ENCODE measurements around the gene AFF3.

DNA sequence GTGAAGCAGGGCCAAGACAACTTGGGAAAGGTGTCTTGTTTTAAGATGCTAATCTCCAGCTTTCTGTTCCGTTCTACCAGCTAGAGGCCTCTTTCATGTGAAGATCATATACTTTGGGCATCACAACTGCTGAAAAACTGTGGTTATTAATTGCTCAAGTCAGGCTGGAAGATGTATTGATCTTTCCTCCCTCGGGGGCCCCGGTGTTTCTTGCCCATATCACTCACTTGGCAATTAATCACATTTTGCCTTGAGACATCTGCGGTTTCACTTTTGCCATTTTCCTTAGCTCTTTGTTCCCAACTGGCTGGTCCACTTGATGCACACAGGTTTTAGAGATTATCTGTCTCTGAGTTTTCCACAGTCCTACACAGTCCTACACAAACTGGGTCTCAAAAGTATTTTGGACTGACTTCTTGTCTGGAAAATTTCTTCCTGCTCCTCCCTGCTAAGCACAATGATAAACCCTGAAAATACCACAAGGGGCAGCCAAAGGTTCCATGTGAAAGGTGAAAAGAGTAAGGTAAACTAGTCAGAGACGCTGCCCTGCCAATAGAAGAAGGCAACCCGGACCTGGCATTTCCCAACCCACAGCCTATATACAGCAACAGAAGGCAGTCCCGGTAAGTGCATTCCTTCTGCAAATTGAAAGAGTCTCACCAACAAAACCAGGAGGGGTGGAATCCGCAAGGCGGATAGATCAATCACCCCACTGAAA, 181.0 kb downstream of the AFF3 start:
- TF ChIP-seq, protein P1, sequence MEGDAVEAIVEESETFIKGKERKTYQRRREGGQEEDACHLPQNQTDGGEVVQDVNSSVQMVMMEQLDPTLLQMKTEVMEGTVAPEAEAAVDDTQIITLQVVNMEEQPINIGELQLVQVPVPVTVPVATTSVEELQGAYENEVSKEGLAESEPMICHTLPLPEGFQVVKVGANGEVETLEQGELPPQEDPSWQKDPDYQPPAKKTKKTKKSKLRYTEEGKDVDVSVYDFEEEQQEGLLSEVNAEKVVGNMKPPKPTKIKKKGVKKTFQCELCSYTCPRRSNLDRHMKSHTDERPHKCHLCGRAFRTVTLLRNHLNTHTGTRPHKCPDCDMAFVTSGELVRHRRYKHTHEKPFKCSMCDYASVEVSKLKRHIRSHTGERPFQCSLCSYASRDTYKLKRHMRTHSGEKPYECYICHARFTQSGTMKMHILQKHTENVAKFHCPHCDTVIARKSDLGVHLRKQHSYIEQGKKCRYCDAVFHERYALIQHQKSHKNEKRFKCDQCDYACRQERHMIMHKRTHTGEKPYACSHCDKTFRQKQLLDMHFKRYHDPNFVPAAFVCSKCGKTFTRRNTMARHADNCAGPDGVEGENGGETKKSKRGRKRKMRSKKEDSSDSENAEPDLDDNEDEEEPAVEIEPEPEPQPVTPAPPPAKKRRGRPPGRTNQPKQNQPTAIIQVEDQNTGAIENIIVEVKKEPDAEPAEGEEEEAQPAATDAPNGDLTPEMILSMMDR (IDR thresholded peaks at IDR 0.05; ENCODE audit: low read depth, low read length), result no peak
- no peak for TF ChIP-seq EZH2phosphoT487 (IDR thresholded peaks at IDR 0.05; ENCODE audit: low read depth)
